NT2/D1 (cell line): ENCODE measurements around the gene TSSK2.
A peak's percentile ranks its signal among the peaks of the same experiment; 100 is the strongest.

ENCODE experiments used
- DNase-seq: peaks from one replicate; pipeline ENCODE4 v3.0.0-alpha.2; 2011; ENCODE audit warnings: low read depth, low spot score
- H3K27me3 ChIP-seq: 2 replicates; pipeline ENCODE4 v1.6.0; 2011; ENCODE audit warnings: mild to moderate bottlenecking; ENCODE audit not compliant: insufficient read length, insufficient read depth
- H3K36me3 ChIP-seq: 2 replicates; pipeline ENCODE4 v1.6.1; 2011; ENCODE audit warnings: mild to moderate bottlenecking, low read length, mixed read lengths; ENCODE audit not compliant: insufficient read depth, insufficient read length
- H3K4me1 ChIP-seq: 2 replicates; pipeline ENCODE4 v1.5.1; 2011; ENCODE audit not compliant: insufficient read depth, insufficient read length
- H3K4me3 ChIP-seq: 2 replicates; pipeline ENCODE4 v1.5.1; 2011; ENCODE audit warnings: low read depth; ENCODE audit not compliant: insufficient read length
- H3K9ac ChIP-seq: 2 replicates; pipeline ENCODE4 v1.6.0; 2011; ENCODE audit warnings: low read depth; ENCODE audit not compliant: insufficient read length
- H3K9me3 ChIP-seq: 2 replicates; pipeline ENCODE4 v1.5.1; 2011; ENCODE audit warnings: mild to moderate bottlenecking, low read length; ENCODE audit not compliant: insufficient read depth
- SUZ12 ChIP-seq: IDR thresholded peaks from 2 replicates; pipeline ENCODE4 v1.6.1; 2011; ENCODE audit not compliant: insufficient read length, insufficient read depth; ENCODE audit errors: extremely low read depth
- YY1 ChIP-seq: IDR thresholded peaks from 2 replicates; pipeline ENCODE4 v1.6.1; 2011; ENCODE audit not compliant: insufficient read length, insufficient read depth
- ZNF274 ChIP-seq: IDR thresholded peaks from 2 replicates; pipeline ENCODE4 v1.6.1; 2011; ENCODE audit warnings: mild to moderate bottlenecking, low read depth, low read length

The TSSK2 gene

DNA sequence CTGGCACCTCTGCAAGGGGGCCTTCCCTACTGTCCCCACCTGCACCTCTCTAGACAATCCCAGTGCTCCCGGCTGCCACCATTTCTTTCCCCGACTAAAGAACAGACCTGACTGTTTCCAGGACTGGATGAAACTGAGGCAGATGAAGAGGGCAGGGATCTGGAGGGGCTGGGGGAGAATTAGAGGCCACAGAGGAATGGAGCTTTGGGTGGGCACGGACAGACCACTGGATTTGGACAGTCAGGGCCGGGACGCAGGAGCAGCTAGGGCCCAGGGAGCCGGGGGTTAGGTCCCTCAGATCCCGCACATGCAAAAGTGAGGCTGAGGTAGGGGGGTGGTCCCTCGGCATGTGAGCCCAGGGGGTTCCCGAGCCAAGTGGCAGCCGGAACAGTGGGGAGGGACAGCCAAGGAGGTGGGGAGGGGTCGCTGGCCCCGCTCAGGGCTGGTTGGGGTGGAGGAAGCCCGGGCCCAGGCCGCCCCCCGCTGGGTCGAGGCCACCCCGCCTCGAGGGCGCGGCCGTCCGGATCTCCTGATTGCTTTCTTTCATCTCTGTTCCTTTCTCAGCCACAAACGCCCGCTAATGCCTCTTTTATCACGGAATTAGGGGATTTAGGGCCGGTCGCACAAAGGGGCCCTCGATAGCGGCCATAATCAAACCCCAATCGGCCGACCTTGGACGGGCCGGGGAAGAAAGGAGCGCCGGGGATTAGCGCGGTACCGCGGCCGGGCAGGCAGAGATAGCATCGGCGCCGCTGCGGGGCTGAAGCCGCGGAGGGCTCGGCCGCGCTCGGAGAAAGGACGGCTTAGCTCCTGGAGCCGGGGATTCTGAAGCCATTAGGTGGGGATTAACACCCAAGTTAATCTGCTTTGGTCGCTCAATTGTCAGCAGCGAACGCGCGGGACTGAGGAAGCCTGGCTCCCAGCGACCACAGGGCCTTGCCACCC is 38.2 kb downstream of the TSSK2 start:
- TF ChIP-seq SUZ12, result no peak
- no peak for TF ChIP-seq YY1
- TF ChIP-seq ZNF274, result no peak
- Histone ChIP-seq H3K4me3 (peak overlapping the region; percentile 6), H3K9me3 (no peaks in the 10 kb centered on the region), H3K9ac (peak overlapping the region; percentile 17), H3K4me1 (peaks cover 24% of the 10 kb centered on the region), H3K36me3 (peaks cover 23% of the 10 kb centered on the region), H3K27me3 (peaks cover 46% of the 10 kb centered on the region)
- no peak for DNase-seq

DNA sequence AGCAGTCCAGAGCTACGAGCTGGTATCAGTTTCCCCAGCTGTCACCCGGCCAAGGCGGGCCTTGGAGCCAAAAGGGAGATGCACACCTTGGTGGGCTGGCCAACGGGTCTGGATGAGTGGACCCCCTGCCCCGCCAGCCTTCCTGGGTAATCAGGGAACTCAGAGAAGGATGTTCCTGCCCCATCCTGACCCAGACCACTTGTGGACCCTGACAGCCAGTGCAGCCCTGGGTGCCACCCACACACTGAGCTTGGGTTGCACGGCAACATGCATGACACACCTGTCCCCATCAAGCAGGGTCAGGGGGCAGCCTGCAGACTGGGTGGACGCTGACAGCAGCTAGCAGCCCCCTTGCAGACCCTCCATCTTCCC is 38.8 kb downstream of the TSSK2 start:
- TF ChIP-seq YY1, result no peak
- no peak for TF ChIP-seq ZNF274
- TF ChIP-seq SUZ12, result no peak
- Histone ChIP-seq H3K9me3 (no peaks in the 10 kb centered on the region), H3K27me3 (peaks cover 46% of the 10 kb centered on the region), H3K36me3 (peaks cover 25% of the 10 kb centered on the region), H3K4me1 (peaks cover 27% of the 10 kb centered on the region), H3K4me3 (no peak overlapping the region), H3K9ac (peak overlapping the region; percentile 61)
- DNase-seq, result no peak

DNA sequence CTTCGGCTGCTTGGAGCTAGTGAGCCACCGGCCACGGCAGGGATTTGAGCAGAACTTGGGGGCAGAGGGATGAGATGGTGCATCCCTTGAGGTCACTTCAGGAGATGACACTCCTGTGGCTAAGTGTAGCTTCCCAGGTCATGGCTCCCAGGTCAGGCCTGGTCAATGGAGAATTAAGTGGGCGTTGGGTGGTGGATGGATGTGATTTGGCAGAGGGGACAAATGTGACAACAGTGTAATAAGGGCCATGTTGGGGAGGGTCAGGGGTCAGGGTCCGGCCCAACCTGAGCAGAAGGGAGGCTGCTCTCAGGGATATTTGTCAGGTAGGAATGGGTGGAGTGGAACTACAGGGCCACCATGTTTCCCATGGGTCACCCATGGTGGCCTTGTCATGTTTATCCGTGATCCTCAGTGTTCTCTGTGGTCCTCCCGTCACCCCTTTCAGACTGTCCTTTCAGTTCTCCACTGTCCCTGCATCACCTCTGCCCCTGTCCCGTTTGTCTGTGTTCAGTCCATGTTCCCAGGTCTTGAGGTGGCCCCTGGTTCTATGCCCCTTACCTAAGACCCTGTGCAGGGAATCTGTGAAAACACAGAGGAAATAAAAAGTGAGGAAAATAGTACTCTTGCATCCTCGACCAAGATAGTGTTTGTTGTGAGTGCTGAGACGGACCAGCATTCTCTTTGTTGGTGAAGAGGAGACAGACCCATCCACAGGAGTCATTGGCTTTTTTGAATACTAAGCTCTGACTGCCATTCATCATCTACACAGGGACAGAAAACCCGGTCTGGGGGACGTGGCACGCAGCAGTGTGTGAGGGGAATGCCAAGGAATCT is 41.3 kb downstream of the TSSK2 start:
- Histone ChIP-seq H3K9me3 (no peaks in the 10 kb centered on the region), H3K27me3 (peaks cover 37% of the 10 kb centered on the region), H3K9ac (peak overlapping the region; percentile 91), H3K4me1 (peaks cover 43% of the 10 kb centered on the region), H3K36me3 (peaks cover 45% of the 10 kb centered on the region), H3K4me3 (peak overlapping the region; percentile 94)
- no peak for TF ChIP-seq SUZ12
- no peak for DNase-seq

DNA sequence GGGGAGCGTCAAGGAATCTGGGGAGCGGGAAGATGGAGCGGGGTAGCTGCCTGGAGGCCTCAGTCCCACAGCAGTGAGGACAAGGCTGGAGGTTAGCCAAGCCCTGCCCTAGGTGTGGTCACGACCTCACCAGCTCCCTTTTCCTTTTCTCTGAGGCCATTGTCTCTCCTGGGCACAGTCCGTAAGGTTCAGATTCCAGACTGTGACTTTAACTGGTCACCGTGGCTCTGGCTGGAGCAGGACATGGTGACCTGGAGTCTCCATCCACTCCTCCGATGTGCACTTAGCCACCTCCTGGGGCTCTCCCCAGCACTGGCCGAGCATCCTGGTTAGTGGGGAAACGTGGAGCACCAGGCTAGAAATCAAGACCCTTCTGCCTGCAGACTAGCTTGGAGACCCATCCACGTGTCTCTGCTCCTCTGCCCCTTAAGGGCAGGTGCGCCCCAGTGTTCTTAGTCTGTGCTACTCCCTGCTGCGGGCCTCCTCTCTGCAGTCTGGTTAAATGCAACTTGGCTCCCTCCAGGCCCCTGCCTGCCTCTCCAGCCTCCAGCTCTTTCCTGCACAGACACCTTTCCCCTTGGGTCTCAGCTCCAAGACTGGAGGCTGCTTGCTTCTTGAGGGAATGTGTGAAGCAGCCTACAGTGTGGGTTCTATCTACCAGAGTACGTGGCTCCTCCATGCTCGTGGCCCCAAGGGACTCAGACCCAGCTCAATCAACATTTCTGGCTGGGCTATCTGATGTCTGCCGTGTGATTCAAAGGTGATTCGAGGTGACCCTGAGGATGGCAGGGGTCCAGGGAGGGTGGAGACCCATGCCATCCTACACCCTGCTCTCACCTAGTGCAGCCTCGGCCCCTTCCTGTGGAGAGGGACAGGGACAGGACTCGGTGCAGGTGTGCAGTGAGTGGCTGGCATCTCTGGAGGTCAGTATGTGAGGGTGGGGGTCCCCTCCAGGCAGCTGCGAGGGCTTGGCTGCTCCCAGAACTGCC is 42.2 kb downstream of the TSSK2 start:
- Histone ChIP-seq H3K4me1 (peaks cover 45% of the 10 kb centered on the region), H3K4me3 (peak overlapping the region; percentile 94), H3K9ac (peak overlapping the region; percentile 91), H3K27me3 (peaks cover 28% of the 10 kb centered on the region), H3K9me3 (no peaks in the 10 kb centered on the region), H3K36me3 (peaks cover 45% of the 10 kb centered on the region)
- no peak for DNase-seq
- TF ChIP-seq ZNF274 (no peak), YY1 (no peak), SUZ12 (no peak)

DNA sequence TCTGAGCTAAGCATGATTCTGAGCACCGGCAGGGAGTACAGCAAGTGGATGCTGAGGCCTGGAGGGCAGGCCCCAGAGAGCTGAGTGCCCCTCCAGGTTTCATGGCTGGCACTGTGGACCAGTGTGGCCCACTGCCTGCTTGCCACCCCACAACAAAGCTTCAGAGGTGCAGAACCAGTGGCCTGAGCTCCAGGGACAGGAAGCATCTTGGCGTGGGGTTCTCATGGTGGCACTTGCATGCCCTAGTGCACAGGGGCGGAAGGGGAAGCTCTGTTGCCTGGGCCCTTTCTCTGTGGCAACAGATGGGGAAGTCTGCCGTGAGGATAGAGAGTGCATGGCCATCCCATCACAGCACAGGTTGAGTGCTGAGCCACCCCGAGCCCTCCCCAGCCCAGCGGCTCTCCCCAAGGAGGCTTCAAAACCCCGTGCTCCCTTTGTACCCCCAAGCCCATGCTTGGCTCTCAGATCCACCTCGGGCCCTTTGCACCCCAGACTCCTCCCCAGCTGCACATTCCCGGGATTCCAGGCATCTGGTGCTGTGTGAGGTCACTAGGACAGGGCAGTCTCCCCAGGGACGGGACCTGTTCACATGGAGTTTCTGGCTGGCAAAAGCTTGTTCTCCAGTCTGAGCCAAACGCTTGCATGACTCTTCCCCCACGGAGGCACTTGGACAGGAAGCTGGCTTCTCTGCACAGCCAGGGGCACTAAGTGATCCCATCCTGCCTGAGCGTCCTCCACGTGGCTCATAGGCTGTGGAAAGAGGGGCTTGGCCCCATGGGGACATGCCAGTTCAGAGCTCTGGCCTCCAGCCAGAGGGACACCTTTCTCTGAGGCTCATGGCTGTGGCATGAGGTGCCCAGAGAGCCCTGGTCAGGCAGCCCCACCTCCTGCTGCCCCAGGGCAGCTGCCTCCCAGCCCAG is 43.3 kb downstream of the TSSK2 start:
- no peak overlapping the region for H3K4me3 ChIP-seq
- H3K4me1 ChIP-seq, result peaks cover 45% of the 10 kb centered on the region
- H3K27me3 ChIP-seq, result peaks cover 18% of the 10 kb centered on the region
- H3K36me3 ChIP-seq, result peaks cover 45% of the 10 kb centered on the region
- no peaks in the 10 kb centered on the region for H3K9me3 ChIP-seq
- TF ChIP-seq SUZ12, result no peak
- no peak for TF ChIP-seq ZNF274
- TF ChIP-seq YY1, result no peak
- no peak for DNase-seq
- H3K9ac ChIP-seq, result peak overlapping the region; percentile 23
